Adrenal gland (tissue), 12 donors: ENCODE results near the gene PCDH9. TPM values are rescaled to one million over a fixed set of nuclear protein-coding genes. Genes with fewer than 3 reads are reported as not detected.

ENCODE experiments used
- DNase-seq, 7 donors: peaks; one replicate each; pipeline ENCODE4 v3.0.0-alpha.2; 2019 to 2020
- H3K27ac ChIP-seq, 5 donors: fragments of 200-600 bp; sonication (generic) in 4 of 5; 1 replicate in 3 of 5; 2 replicates in 2 of 5; pipeline versions ENCODE4 v1.5.1 to v1.8.0; 2016 to 2020; ENCODE audit warnings: mild to moderate bottlenecking in 1 of 5
- H3K27me3 ChIP-seq: fragments of 200-600 bp; 2 replicates; pipeline ENCODE4 v1.8.0; 2021
- H3K36me3 ChIP-seq, 2 donors: fragments of 200-600 bp; replicated peaks in 1 of 2; 1 replicate in 1 of 2; 2 replicates in 1 of 2; pipeline versions ENCODE4 v1.5.1 to v1.8.0; 2018 to 2022
- H3K4me1 ChIP-seq, 2 donors: fragments of 200-600 bp; replicated peaks in 1 of 2; 1 replicate in 1 of 2; 2 replicates in 1 of 2; pipeline versions ENCODE4 v1.5.1 to v1.8.0; 2018 to 2021
- H3K4me3 ChIP-seq, 4 donors: fragments of 200-600 bp; sonication (generic) in 3 of 4; one replicate each; pipeline ENCODE4 v1.5.1; 2016 to 2018
- H3K9me3 ChIP-seq, 3 donors: fragments of 200-600 bp; sonication (generic) in 1 of 3; replicated peaks in 1 of 3; 1 replicate in 2 of 3; 2 replicates in 1 of 3; pipeline versions ENCODE4 v1.5.1 to v1.8.0; 2016 to 2021
- CTCF ChIP-seq, 6 experiments: fragments of 450-650 bp in 4 of 6; fragments of 200-600 bp in 2 of 6; sonication (generic) in 1 of 6; IDR thresholded peaks; 1 replicate in 5 of 6; 2 replicates in 1 of 6; pipeline versions ENCODE4 v1.5.1 to v1.8.0; 2016 to 2021; ENCODE audit warnings: antibody characterized with exemption in 6 of 6, mild to moderate bottlenecking in 2 of 6, moderate library complexity in 1 of 6
- POLR2A ChIP-seq, 2 donors: fragments of 450-650 bp; IDR thresholded peaks; one replicate each; pipeline ENCODE4 v1.6.1; 2017; ENCODE audit warnings: antibody characterized with exemption in 2 of 2, mild to moderate bottlenecking in 2 of 2, moderate library complexity in 1 of 2
- WGBS, 4 donors: extraction: QIAGEN DNeasy Blood & Tissue Kit in 2 of 4; methylation state at CpG; one replicate each; pipeline versions ENCODE4 v1.1.5 to v1.1.7; 2013 to 2017; 5-methylcytosine and 5-hydroxymethylcytosine counted together
- intact Hi-C, 2 donors: fragments of 100-400 bp; cut with DNase I; formaldehyde crosslinking; loops; one replicate each; pipeline versions ENCODE4 v1.14.1 to v1.15.0; 2022 to 2023
- polyA plus RNA-seq, 3 donors: library from polyadenylated mRNA; stranded (reverse); fragments of 200-250 nt in 2 of 3; fragments of 350-450 nt in 1 of 3; fragmentation: Illumina TruSeq in 1 of 3; extraction: RNeasy Lipid Tissue Mini Kit (QIAGEN cat#74804) in 1 of 3; gene quantifications; one replicate each; pipeline ENCODE4 v1.2.3, GENCODE V29; 2013 to 2014
- total RNA-seq, 9 donors: library from RNA; depleted of rRNA in 4 of 9; stranded (reverse); fragments of >200 nt in 4 of 9; fragments of 120-200 nt in 1 of 9; fragmentation: NEBNext Ultra II Directional in 1 of 9; extraction: Animal tissue kit (Norgen Biotek cat#: 25700) in 1 of 9; gene quantifications; one replicate each; pipeline versions ENCODE4 v1.1.0 to v1.2.4, GENCODE V29; 2013 to 2023
- donor health status: healthy with polysubstance abuse.
- donor health status: Bipolar disorder and iron deficiency.
- donor health status: DM: yes; HTN: yes; CAD: no.
- donor health status: DM: no; HTN: no; CAD: no.
- donor health status: DM: no; HTN: no; CAD: no.
- donor health status: DM: yes; HTN: yes; CAD: no.

PCDH9 gene
- total and polyA plus RNA-seq, 12 donors = 0.71 to 10.9 (median 3.6) TPM

GRCh38 chr13:66896933-66897332, 333.2 kb downstream of the PCDH9 start:
- intact Hi-C loops = no loop called here
- H3K4me3 ChIP-seq = no peak overlapping the region
- no peaks in the 10 kb centered on the region for H3K4me1 ChIP-seq
- H3K27me3 ChIP-seq = no peaks in the 10 kb centered on the region
- DNase-seq = no peak
- H3K27ac ChIP-seq = no peak overlapping the region
- H3K9me3 ChIP-seq = no peaks in the 10 kb centered on the region
- WGBS, 4 donors = 46 to 73% (median 50%) methylated on average over 1 of the region's 1 CpG
- no peaks in the 10 kb centered on the region for H3K36me3 ChIP-seq
- TF ChIP-seq CTCF (IDR thresholded peaks at IDR 0.05) = no peak
- no peak for TF ChIP-seq POLR2A (IDR thresholded peaks at IDR 0.05)

GRCh38 chr13:66895780-66896179, 334.4 kb downstream of the PCDH9 start:
- DNase-seq = no peak

GRCh38 chr13:66895320-66895719, 334.8 kb downstream of the PCDH9 start:
- H3K9me3 ChIP-seq = no peaks in the 10 kb centered on the region
- H3K36me3 ChIP-seq = no peaks in the 10 kb centered on the region
- WGBS, 4 donors = 84 to 93% (median 86%) methylated on average over 3 of the region's 3 CpGs
- H3K27ac ChIP-seq = no peak overlapping the region
- no peak for DNase-seq
- H3K4me3 ChIP-seq = no peak overlapping the region
- TF ChIP-seq POLR2A (IDR thresholded peaks at IDR 0.05) = no peak
- H3K27me3 ChIP-seq = no peaks in the 10 kb centered on the region
- intact Hi-C loops = no loop called here
- no peaks in the 10 kb centered on the region for H3K4me1 ChIP-seq

More at GRCh38 chr13:66895780-66896179, 334.4 kb downstream of the PCDH9 start:
- WGBS, 4 donors = 68 to 81% (median 76%) methylated on average over 5 of the region's 5 CpGs
- intact Hi-C loops = no loop called here
- TF ChIP-seq CTCF (IDR thresholded peaks at IDR 0.05) (no peak), POLR2A (IDR thresholded peaks at IDR 0.05) (no peak)
- H3K27me3 ChIP-seq = no peaks in the 10 kb centered on the region
- H3K4me1 ChIP-seq = no peaks in the 10 kb centered on the region
- H3K9me3 ChIP-seq = no peaks in the 10 kb centered on the region
- no peak overlapping the region for H3K4me3 ChIP-seq
- H3K27ac ChIP-seq = no peak overlapping the region
- no peaks in the 10 kb centered on the region for H3K36me3 ChIP-seq

GRCh38 chr13:66888698-66889097, 341.4 kb downstream of the PCDH9 start:
- Histone ChIP-seq H3K27me3 (no peaks in the 10 kb centered on the region), H3K27ac (no peak overlapping the region), H3K36me3 (no peaks in the 10 kb centered on the region), H3K9me3 (no peaks in the 10 kb centered on the region), H3K4me3 (no peak overlapping the region), H3K4me1 (no peaks in the 10 kb centered on the region)
- TF ChIP-seq CTCF (IDR thresholded peaks at IDR 0.05) (no peak), POLR2A (IDR thresholded peaks at IDR 0.05) (no peak)
- DNase-seq = no peak
- intact Hi-C loops = no loop called here
- WGBS, 4 donors = 79 to 93% (median 90%) methylated on average over 1 of the region's 1 CpG

GRCh38 chr13:66887088-66887487, 343.0 kb downstream of the PCDH9 start:
- Histone ChIP-seq H3K27ac (no peak overlapping the region), H3K9me3 (no peaks in the 10 kb centered on the region), H3K27me3 (no peaks in the 10 kb centered on the region), H3K36me3 (no peaks in the 10 kb centered on the region), H3K4me3 (no peak overlapping the region), H3K4me1 (no peaks in the 10 kb centered on the region)
- WGBS, 4 donors = 46 to 61% (median 51%) methylated on average over 5 of the region's 5 CpGs
- TF ChIP-seq POLR2A (IDR thresholded peaks at IDR 0.05) = no peak
- TF ChIP-seq CTCF (IDR thresholded peaks at IDR 0.05) = no peak
- DNase-seq = no peak
- intact Hi-C loops = no loop called here
